Measurements from ENCODE around the gene TMEM33.

TMEM33 gene

GRCh38 chr4:42008011-42008786 lies 73.0 kb downstream of the TMEM33 start:
- DNase-seq: no peak

All from SHP77 treated with DMSO at 0.1 percent for 48 hours (cell line).